Activated CD4-positive, alpha-beta memory T cell treated with anti-CD3 and anti-CD28 coated beads for 36 hours (primary cell): ENCODE data around the gene CHP1. TPM values are rescaled to one million over a fixed set of nuclear protein-coding genes. Genes with fewer than 3 reads are reported as not detected.
"Not testable (repeated sequence)": the region's sequence is repeated elsewhere in the genome, so short reads cannot be mapped to it uniquely, and the experiment has no call there.

Source experiments
- CTCF ChIA-PET: fragments of 350-600 bp; sonication (Branson Sonifier 250); formaldehyde crosslinking; loops from one replicate; lab custom pipeline; 2021; ENCODE audit warnings: antibody characterized with exemption, inconsistent platforms; lab: Charles Lee
- POLR2A ChIA-PET: fragments of 350-600 bp; sonication (Branson Sonifier 250); formaldehyde crosslinking; loops from one replicate; lab custom pipeline; 2021; ENCODE audit warnings: antibody characterized with exemption; lab: Charles Lee
- DNase-seq: peaks from one replicate; pipeline ENCODE4 v3.0.0-alpha.2; 2020
- H3K27ac Mint-ChIP-seq: one replicate; pipeline ENCODE4 v1.8.0; 2021; ENCODE audit warnings: mixed read lengths
- H3K27me3 Mint-ChIP-seq: one replicate; pipeline ENCODE4 v1.8.0; 2021; ENCODE audit warnings: mixed read lengths
- H3K36me3 Mint-ChIP-seq: one replicate; pipeline ENCODE4 v1.8.0; 2021; ENCODE audit warnings: mixed read lengths
- H3K4me1 Mint-ChIP-seq: one replicate; pipeline ENCODE4 v1.8.0; 2021; ENCODE audit warnings: low read depth, mixed read lengths
- H3K4me3 Mint-ChIP-seq: one replicate; pipeline ENCODE4 v1.8.0; 2021; ENCODE audit warnings: mild to moderate bottlenecking, mixed read lengths
- H3K9me3 Mint-ChIP-seq: one replicate; pipeline ENCODE4 v1.8.0; 2021; ENCODE audit warnings: mixed read lengths
- intact Hi-C: fragments of 100-400 bp; cut with micrococcal nuclease; formaldehyde crosslinking; loops from one replicate; pipeline ENCODE4 v1.15.1; 2023
- total RNA-seq, 2 experiments: library from RNA; stranded (reverse); gene quantifications; one replicate each; pipeline ENCODE4 v1.2.3, GENCODE V29; 2021

CHP1 gene
- total RNA-seq, 2 experiments from 2014 or later, result 46.3 to 48.7 TPM

DNA sequence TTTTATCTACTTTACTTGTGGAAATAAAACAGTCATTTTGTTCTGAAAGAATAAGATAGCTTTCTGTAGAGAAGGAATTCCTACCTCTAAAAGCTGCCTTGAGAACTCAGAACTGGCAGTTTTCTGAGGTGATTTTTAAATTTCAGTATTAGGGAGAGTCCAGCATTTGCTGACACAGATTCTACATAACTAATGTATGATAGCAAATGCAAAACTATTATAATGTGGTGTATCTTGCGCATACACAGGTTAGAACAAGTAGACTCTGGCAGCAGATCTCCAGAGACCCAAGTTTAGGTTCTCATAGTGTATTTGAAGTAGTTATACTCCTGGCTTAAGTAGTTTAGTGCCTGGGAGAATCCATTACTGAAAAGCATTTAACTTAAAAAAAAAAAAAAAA lies 70.5 kb downstream of the CHP1 start:
- CTCF ChIA-PET, result no interaction called here
- Mint-ChIP-seq H3K27ac (no peak overlapping the region), H3K4me1 (peaks cover 11% of the 10 kb centered on the region), H3K27me3 (no peaks in the 10 kb centered on the region), H3K36me3 (peaks cover 22% of the 10 kb centered on the region), H3K4me3 (no peak overlapping the region), H3K9me3 (no peaks in the 10 kb centered on the region)
- intact Hi-C loops, result no loop called here
- no peak for DNase-seq
- POLR2A ChIA-PET, result no interaction called here

DNA sequence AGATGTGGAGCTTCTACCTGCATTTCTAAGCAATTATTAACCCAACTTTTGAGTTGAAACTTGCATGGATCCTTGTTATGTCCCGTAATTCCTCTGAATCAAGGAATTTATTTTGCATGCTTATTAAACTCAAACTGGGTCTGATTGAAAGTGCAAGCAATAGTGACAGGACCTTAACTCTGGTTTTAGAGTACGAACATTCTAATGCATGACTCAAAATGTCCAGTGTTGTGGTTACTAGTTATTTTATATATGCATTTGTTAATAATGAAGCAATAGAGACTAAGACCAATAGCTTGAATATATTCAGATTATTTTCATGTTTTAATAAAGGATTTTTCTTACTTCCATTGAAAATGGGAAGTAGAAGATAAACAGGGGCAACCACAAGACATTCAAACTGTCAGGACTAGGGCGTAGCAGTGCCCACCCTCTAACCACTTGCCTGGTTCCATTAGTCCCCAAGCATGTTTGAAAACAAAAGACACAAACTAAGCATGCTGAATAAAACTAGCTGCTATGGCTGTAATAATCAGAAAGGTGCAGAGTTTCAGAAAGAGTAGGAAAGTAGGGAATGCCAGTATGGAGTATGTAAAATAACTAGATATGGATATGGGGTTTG lies 73.2 kb downstream of the CHP1 start:
- Mint-ChIP-seq H3K27ac (no peak overlapping the region), H3K27me3 (no peaks in the 10 kb centered on the region), H3K9me3 (no peaks in the 10 kb centered on the region), H3K4me3 (no peak overlapping the region), H3K4me1 (peaks cover 11% of the 10 kb centered on the region), H3K36me3 (peaks cover 19% of the 10 kb centered on the region)
- no peak for DNase-seq
- ChIA-PET CTCF (interaction anchor here (0.6 kb wide), 1 partner anchor 160 kb away, joined by 3 read pairs; no protein-coding TSS in a partner anchor), POLR2A (no interaction called here)
- intact Hi-C loops, result no loop called here

DNA sequence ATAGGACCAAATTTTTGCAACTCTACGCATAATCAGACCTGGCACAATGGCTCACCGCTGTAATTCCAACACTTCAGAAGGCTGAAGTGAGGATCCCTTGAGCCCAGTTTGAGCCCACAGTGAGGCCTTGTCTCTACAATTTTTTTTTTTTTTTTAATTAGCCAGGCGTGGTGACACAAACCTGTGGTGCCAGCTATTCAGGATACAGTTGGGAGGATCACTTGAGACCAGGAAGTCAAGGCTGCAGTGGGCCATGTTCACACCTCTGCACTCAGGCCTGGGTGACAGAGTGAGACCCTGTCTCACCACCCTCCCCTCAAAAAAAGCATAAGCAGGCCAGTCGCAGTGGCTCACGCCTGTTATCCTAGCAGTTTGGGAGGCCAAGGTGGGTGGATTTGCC lies 76.6 kb downstream of the CHP1 start:
- no peak for DNase-seq
- ChIA-PET CTCF (interaction anchor here (0.6 kb wide), 2 partner anchors 9 to 404 kb away, joined by 3 to 4 read pairs; no protein-coding TSS in a partner anchor), POLR2A (no interaction called here)
- no peaks in the 10 kb centered on the region for H3K27me3 Mint-ChIP-seq
- no peaks in the 10 kb centered on the region for H3K9me3 Mint-ChIP-seq
- no peak overlapping the region for H3K4me3 Mint-ChIP-seq
- H3K36me3 Mint-ChIP-seq, result peaks cover 7% of the 10 kb centered on the region
- intact Hi-C loops, result no loop called here
- H3K27ac Mint-ChIP-seq, result no peak overlapping the region
- H3K4me1 Mint-ChIP-seq, result no peaks in the 10 kb centered on the region

DNA sequence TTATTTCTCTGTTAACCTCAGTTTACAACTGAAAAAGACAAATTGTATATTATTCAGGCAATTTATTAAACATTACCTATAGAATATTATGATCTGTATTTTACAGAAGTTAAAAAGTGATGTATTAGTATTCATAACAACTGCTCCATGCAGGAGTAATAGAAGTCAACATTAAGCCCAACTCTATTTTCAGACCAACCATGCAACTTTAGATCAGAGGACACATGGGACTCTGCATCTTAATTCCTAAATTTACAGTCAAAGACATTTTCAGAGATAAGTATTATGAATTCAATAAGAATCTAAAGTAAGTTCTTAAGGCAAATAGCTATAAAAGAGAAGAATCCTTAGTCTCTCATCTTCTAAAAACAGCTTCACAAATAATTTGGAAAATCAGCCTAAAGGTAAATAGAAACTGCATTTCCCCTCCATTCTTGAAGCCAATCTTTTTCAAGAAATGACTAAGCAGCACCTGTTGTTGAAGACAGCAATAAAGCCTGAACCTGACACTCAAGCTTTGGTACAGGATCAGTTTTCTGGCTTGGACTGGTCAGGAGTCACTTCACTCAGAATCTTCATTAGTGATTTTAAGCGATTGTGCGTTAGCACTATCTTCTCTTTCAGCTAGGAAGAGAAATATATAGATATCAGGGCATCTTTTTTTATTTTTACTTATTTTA lies 78.3 kb downstream of the CHP1 start:
- POLR2A ChIA-PET, result interaction anchor here (2.4 kb wide), 1 partner anchor 23 kb away, joined by 8 read pairs; the partner anchor contains the start of genes NUSAP1 and OIP5
- no peak overlapping the region for H3K4me3 Mint-ChIP-seq
- no peaks in the 10 kb centered on the region for H3K27me3 Mint-ChIP-seq
- DNase-seq, result no peak
- no peak overlapping the region for H3K27ac Mint-ChIP-seq
- intact Hi-C loops, result no loop called here
- H3K4me1 Mint-ChIP-seq, result no peaks in the 10 kb centered on the region
- H3K9me3 Mint-ChIP-seq, result no peaks in the 10 kb centered on the region
- H3K36me3 Mint-ChIP-seq, result peaks cover 12% of the 10 kb centered on the region
- CTCF ChIA-PET, result interaction anchor here (1.0 kb wide), 1 partner anchor 21 kb away, joined by 3 read pairs; no protein-coding TSS in a partner anchor

DNA sequence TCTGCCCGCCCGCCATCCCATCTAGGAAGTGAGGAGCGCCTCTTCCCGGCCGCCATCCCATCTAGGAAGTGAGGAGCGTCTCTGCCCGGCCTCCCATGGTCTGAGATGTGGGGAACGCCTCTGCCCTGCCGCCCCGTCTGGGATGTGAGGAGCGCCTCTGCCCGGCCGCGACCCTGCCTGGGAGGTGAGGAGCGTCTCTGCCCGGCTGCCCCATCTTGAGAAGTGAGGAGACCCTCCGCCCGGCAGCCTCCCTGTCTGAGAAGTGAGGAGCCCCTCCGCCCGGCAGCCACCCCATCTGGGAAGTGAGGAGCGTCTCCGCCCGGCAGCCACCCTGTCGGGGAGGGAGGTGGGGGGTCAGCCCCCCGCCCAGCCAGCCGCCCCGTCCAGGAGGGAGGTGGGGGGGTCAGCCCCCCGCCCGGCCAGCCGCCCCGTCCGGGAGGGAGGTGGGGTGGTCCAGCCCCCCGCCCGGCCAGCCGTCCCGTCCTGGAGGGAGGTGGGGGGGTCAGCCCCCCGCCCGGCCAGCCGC lies 89.8 kb downstream of the CHP1 start:
- DNase-seq, CTCF ChIA-PET, H3K27me3 Mint-ChIP-seq, POLR2A ChIA-PET, intact Hi-C loops, H3K9me3 Mint-ChIP-seq, H3K4me3 Mint-ChIP-seq, H3K27ac Mint-ChIP-seq, H3K36me3 Mint-ChIP-seq: not testable (repeated sequence)
- peaks cover 14% of the 10 kb centered on the region for H3K4me1 Mint-ChIP-seq

DNA sequence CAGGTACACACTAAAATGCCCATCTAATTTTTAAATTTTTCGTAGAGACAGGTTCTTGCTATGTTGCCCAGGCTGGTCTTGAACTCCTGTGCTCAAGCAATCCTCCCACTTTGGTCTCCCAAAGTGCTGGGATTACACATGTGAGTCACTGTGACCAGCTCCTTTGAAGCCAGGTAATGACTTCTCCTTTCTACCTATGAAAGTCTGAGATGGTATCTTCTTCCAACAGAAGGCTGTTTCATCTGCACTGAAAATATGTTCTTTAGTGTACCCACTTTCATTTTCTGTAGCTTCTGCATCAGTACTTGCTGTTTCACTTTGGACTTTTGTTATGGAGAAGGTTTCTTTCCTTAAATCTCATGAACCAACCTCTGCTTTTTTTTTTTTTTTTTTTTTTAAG lies 92.5 kb downstream of the CHP1 start:
- Mint-ChIP-seq H3K36me3 (peaks cover 9% of the 10 kb centered on the region), H3K4me1 (peaks cover 14% of the 10 kb centered on the region), H3K27ac (peak overlapping the region; percentile 5), H3K4me3 (no peak overlapping the region), H3K27me3 (no peaks in the 10 kb centered on the region), H3K9me3 (no peaks in the 10 kb centered on the region)
- DNase-seq, result no peak
- CTCF ChIA-PET, result interaction anchor here (0.7 to 1.9 kb wide), 2 partner anchors 9 to 355 kb away, joined by 3 to 8 read pairs; partner anchors contain the start of genes NUSAP1 and OIP5
- POLR2A ChIA-PET, result interaction anchor here (1.2 to 2.1 kb wide), 2 partner anchors 10 to 79 kb away, joined by 4 to 12 read pairs; partner anchors contain the start of genes NDUFAF1, NUSAP1 and OIP5
- intact Hi-C loops, result no loop called here

DNA sequence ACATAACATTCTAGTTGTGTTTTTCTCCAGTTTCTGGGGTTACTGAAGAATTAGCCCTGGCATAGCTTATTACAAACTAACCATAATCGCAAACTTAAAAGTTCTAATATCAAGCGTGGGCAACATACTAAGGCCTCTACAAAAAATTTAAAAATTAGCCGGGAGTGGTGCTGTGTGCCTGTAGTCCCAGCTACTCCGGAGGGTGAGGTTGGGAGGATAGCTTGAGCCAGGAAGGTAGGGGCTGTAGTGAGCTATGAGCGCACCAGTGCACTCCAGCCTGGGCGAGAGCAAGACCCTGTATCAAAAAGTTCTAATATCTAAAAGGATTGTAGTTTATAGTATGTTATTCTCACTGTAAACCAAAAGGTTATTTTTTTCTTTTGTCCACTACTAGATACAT lies 100.2 kb downstream of the CHP1 start:
- peak overlapping the region; percentile 97 for H3K27ac Mint-ChIP-seq
- H3K4me3 Mint-ChIP-seq, result peak overlapping the region; percentile 99
- DNase-seq, result no peak
- H3K27me3 Mint-ChIP-seq, result no peaks in the 10 kb centered on the region
- POLR2A ChIA-PET, result no interaction called here
- H3K36me3 Mint-ChIP-seq, result peaks cover 23% of the 10 kb centered on the region
- CTCF ChIA-PET, result interaction anchor here (0.9 kb wide), 1 partner anchor 41 kb away, joined by 3 read pairs; no protein-coding TSS in a partner anchor
- peaks cover 18% of the 10 kb centered on the region for H3K4me1 Mint-ChIP-seq
- no peaks in the 10 kb centered on the region for H3K9me3 Mint-ChIP-seq
- intact Hi-C loops, result loop anchor here (5.0 kb wide), 2 partner anchors 161 to 379 kb away; partner anchors contain the start of genes CHAC1 and ITPKA

Other genes starting within 250 kb of the CHP1 start
- gene INO80, start 115.0 kb upstream of the CHP1 start, total RNA-seq, result 10 to 100 TPM; 19.9 to 22.8 TPM
- not detected for gene EXD1, start 511 bp upstream of the CHP1 start, total RNA-seq
- gene OIP5, start 101.3 kb downstream of the CHP1 start, total RNA-seq, result 10 to 100 TPM; 11.1 to 13.0 TPM
- 100 to 1,000 TPM; 227 TPM for gene NUSAP1, start 101.6 kb downstream of the CHP1 start, total RNA-seq
- 10 to 100 TPM; 21.3 to 22.7 TPM for gene NDUFAF1, start 171.2 kb downstream of the CHP1 start, total RNA-seq
- 10 to 100 TPM; 24.9 to 26.2 TPM for gene RTF1, start 185.8 kb downstream of the CHP1 start, total RNA-seq